DMS114 treated with DMSO at 0.1 percent for 48 hours (cell line): ENCODE results near the gene NINL.
A peak's percentile ranks its signal among the peaks of the same experiment; 100 is the strongest.
"Not testable (repeated sequence)": the region's sequence is repeated elsewhere in the genome, so short reads cannot be mapped to it uniquely, and the experiment has no call there.

Experiments
- DNase-seq: peaks from one replicate; lab custom pipeline; 2025; ENCODE audit not compliant: unreplicated experiment; lab: John Stamatoyannopoulos, UW

The NINL gene

DNA sequence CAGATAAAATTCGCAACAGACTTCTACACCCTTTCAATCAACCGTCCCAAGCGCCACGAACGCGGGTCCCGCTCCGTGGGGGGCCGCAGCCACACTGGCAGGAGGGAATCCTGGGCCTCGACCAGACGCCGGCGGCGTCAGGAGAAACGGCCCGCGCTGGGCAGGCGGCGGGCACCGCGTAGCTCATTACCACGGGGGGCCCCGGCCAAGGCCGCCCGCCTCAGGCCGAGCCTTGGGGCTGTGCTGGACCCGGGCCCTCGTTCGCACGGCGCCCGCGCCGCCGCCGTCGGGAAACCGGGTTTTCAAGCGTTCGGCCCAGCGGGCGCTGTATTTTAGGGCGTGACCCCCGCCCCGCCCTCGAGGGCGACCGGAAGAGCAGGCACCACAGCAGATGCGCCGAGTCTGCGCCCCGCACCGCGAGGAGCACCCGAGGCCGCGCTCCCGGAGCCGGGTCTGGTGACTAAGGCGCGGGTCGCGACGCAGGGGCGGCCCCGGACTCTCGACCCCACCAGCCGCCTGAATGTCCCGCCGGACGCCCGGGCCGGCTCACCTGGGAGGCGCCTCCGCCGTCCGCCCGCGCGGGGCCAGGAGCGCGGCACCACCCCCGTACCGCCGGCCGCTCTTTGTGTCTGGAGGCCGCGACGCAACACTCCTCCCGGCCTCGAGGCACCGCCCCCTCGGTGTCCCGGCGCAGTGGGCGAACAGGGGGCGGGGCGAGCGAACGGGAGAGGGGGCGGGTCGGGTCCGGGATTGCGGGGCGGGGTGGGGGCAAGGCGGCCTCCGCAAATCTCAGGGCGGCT lies at the start of gene NINL:
NINL (minus strand) TSS at position 627 of the 800 bp plus-strand sequence. CDS start 58,944 bp downstream, outside the sequence.
- DNase-seq = peak; percentile 26

DNA sequence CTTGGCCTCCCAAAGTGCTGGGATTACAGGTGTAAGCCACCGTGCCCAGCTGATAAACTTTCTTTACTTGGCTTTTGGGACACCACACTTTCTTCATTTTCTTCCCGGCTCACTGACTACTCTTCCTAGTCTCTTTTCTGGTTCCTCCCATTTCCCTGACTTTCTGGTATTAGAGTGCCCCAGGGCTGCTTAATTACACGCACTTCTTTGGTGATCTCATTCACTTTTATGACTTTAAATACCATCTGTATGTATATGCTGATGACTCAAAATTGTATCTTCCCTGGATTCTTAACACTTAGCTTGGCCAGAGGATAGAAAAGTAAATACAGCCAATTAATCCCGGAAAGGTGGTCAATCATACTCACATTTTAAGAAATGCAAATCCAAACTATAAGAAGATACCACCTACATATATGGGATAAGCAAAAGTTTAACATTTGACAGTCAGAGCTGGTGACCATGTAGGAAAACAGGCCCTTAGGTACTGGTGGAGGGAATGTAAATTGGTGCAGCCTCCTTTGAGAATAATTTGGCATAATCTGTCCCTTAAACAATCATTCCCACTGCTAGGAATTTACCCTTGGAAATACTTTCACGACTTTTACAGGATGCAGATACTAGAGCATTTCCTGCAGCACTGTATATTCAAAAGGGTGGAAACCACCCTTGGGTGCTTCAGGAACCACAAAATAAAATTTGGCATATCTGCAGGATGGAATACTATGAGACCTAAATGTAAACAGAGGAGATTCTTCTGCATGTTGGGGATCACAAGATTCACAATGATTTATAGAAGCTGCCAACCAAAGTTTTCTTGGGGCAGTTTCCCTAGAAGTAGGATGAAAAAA lies 47.8 kb upstream of the NINL start:
- DNase-seq = no peak

DNA sequence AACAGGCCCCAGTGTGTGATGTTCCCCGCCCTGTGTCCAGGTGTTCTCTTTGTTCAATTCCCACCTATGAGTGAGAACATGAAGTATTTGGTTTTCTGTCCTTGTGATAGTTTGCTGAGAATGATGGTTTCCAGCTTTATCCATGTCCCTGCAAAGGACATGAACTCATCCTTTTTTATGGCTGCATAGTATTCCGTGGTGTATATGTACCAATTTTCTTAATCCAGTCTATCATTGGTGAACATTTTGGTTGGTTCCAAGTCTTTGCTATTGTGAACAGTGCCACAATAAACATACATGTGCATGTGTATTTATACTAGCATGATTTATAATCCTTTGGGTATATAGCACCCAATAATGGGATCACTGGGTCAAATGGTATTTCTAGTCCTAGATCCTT lies 45.3 kb upstream of the NINL start:
- DNase-seq = not testable (repeated sequence)

DNA sequence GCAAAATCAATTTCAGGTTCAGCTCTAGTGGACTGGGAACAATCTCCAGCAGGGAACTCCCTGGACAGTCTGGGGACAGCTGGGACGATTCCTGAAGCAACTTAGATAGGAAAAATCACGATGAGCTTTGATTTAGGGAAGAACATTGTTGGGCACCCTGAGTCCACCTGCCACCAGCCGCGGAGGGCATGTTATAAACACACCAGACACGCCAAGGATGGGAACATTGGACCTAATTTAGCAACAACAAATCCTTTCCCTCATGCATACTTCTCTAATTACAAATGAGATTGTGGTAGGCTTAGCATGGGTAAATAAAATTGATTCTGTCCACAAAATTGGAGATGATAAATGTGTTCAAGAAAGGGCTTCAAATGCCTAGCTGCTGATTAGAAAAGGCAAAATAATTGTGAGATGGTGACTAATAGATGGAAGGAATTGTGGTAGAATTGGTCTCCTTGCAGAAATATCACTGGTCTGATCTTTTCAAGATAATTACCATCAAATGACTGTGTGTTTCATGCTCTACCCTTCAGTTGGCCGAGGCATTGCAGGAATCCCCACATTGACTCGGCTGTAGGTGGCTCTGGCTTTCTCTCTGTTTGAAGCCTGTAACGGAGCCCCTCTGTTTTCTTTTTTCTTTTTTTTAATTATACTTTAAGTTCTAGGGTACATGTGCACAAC lies 44.6 kb upstream of the NINL start:
- no peak for DNase-seq

DNA sequence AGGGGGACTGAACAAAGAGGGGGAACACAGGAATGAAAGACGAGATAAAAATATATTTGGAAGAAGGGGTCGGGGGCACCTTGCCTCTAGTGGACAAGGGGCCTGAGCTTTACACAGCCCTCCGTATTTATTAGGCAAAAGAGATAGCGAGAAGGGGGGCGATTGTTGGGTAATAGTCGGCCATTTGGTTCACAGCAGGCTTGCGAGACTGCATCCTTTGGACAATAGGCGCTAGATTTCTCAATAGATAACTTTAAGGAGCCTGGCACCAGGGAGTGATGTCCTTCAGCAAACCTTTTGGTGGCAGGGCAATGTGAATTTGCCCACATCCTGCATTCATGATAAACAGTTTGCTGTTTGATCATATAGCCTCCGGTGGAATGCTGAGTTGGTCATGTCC lies 41.4 kb upstream of the NINL start:
- DNase-seq = no peak

DNA sequence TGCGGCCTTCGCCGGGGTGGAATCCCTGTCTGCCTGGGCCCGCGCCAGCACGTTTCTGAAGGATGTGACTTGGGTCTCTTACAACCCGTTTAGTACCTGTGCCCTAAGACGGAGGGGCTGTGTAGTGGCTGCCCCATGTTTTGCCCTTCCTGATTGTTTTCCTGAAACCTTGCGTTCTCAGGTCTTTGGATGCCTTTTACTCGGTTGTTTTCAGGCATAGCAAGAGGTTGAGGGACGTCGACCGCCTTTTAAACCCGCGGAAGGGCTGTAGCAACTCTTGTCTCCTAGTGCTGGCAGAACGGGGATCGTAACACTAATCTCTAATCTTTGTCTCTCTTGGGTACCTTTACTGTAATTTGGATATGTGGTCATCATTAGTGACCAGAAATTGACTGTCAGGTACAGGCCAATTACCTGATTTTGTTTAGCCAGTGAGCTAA lies 39.2 kb upstream of the NINL start:
- DNase-seq = no peak

DNA sequence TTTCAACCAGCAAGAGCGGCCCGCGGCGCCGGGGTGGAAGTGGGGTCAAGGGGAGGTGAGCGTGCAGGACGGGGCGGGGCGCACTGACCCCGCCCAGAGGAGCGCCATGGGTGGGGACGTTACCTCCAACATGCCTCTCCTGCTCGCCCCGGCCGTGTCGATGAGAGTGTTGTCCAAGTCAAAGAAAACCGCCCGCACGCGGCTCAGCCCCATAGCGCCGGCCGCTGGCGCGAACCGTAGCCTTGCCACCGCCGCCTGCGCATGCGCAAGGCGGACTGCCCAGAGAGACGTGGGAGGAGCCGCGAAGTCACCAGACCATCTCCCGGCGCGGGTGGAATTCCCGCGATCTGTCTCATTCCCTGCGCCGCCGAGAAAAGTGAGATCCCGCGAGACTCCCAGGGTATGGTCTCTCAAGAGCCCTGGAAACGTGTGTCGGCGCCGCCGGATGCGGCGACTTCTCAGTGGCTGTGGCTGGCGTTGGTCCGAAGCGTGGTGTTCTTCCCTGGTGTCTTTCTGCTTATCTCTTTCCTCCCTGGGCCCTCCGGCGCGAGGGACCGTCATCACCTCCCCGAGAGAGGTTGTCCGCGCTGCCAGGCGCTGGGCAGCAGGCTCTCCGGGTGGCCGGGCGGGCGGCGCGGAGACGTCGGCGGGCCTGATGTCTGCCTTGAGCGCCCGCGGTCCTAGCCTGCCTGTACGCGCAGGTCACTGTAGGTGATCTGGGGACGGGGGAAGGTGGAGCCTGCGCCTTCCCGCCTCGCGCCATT lies 38.6 kb upstream of the NINL start, which contains the start of gene NANP:
NANP (minus strand) TSS at position 279 of the 764 bp plus-strand sequence; CDS start at position 213, 66 bp downstream.
- peak; percentile 91 for DNase-seq

DNA sequence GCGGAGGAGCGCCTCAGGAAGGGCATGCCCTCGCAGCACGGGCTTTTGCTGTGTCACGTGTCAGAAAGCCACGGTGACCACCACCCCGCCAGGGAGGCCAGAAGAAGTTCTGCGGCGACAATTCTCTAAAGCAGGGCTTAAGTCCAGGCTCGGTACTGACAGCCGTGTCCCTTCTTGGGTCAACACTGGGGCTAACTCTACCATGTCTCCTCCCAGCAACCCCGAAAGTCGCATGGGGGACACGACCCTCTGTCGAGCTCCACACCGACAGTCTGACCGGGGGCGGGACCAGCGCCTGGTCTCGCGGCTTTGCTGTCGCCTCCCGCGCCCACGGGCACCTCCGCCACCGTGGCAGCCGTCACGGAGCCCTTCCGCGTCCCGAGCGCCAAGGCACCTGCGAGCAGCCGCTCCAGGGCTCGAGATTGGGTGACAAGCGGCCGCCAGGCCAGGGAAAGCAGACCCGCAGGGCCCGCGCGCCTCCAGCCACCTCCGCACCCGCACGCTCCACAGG lies 37.9 kb upstream of the NINL start:
- peak; percentile 14 for DNase-seq

DNA sequence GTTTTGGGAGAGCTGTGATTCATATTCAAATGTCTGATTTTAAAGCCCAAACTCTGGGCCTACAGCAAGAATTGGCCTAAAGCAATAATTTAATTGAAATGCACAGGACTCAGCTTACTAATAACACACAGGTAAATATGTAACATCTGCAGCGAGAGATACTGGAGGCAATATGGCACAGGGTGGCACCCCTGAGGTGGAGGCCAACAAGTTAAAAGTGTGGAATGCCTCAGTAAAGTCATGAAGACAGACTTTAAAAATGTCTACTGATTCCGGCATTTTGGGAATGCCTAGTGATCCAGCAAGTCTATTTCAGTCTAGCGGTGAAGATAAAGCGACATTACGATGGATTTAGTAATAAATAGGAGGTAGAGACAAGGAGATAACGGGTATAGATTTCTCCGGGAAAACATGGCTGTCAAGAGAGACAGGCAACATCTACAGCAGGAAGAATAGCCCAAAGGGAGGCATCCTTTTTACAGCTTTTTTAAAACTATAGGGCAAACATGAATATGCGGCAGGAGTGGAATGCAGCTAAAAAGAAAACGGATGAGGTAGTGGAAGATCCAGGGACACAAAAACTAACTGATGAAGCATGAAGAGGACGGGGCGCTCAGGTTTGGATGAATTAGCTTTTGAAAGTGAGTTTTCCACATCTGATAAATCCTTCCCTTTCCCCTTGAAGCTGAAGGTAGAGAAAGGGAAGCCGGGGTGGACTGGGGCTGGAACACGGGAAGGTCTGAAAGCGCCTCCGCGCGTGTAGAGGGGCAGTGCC lies 37.3 kb upstream of the NINL start:
- no peak for DNase-seq

DNA sequence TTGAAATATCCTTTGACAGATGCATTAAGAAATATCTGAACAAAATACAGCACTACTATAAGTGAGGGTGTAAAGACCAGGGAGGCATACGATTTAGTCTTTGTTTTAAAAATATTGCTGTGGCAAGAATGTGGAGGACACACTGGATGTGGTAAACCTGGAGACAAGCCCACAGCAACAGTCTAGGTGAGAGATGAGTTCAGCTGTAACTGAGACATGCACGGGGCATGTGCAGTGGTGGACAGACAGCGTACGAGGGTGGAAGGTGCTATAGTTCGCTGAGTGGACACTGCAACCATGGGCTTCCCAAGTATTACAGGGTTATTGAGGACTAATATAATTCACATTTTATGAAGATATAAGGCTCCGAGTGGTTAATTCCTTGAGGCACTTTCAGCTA lies 36.7 kb upstream of the NINL start:
- DNase-seq = no peak

DNA sequence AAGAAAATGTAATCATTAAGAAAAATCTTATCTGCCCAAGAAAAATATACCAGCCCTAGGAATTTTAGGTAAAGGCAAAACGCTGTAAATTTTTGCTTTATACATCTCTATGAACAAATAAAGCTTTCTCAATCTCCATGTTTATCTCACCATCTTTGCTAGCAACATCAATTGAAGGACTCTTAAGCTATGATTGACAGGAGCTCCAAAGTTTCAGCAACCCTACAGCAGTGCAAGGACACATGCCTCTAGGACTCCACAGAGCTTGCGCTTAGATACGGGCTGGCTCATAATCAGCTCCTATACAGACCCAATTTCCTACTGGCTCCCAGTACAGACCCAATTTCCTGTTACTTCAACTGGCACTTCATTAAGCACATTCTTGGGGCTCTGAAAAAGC lies 34.2 kb upstream of the NINL start:
- DNase-seq = no peak

DNA sequence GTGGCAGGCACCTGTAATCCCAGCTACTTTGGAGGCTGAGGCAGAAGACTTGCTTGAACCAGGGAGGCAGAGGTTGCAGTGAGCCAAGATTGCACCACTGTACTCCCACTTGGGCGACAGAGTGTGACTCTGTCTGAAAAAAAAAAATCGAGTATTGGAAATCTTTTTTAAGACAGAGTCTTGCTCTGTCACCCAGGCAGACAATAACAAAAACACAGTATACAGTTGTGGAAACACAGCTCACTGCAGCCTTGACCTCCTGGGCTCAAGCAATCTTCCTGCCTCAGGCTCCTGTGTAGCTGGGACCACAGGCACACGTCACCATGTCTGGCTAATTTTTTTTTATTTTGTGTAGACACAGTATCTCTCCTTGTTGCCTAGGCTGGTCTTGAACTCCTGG lies 23.4 kb upstream of the NINL start:
- no peak for DNase-seq

DNA sequence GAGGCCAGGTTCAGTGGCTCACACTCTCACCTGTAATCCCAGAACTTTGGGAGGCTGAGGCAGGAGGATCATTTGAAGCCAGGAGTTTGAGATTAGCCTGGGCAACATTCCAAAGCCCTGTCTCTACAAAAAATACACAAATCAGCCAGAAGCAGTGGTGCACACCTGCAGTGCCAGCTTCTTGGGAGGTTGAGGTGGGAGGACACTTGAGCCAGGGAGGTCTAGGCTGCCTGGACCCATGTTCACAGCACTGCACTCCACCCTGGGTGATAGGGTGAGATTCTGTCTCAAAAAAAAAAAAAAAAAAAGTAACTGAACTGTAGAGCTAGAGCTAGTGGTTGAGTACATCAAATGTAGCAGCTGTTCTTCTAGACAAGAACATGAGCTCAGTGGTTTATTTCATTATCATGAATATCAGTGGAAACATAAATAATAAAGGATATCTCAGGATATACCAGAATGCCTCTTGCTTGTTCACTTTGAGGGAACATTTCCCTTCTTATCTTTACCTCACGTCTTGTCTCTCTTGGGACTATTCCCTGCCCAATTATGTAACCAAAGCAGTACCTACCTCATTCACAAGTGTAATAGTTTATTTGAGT lies 20.9 kb upstream of the NINL start:
- DNase-seq = no peak

DNA sequence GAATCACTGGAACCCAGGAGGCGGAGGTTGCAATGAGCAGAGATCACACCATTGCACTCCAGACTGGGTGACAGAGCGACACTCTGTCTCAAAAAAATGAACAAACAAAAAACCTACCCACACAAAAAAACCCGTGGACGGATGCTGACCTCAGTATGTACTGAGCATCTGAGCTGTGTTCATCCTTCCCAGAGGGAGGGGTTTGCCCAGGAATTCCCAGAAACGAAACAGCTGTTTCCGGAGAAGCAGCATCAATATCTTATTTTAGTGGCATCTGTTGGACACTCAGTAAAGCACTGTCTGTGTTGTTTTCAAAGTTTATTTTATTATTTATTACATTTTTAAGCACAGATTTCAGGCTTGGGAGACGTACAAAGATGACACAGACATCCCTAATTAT lies 19.8 kb upstream of the NINL start:
- DNase-seq = no peak

DNA sequence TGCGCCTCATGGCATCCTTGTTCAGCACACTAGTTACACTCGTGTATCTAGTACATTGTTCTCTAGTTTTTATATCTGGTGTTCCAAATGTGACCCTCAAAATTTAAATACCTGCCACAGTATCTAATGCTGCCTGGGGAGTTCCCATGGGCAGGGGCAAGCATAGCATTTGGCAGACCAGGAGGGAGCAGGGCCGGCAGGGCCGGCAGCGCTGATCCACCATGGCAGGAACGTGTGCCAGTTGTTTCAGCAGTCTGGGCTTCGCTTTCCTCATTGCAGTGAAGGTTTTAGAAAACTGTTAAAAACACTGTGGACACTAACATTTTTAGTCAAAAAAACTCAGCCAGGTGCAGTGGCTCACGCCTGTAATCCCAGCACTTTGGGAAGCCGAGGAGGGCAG lies 19.3 kb upstream of the NINL start:
- no peak for DNase-seq

DNA sequence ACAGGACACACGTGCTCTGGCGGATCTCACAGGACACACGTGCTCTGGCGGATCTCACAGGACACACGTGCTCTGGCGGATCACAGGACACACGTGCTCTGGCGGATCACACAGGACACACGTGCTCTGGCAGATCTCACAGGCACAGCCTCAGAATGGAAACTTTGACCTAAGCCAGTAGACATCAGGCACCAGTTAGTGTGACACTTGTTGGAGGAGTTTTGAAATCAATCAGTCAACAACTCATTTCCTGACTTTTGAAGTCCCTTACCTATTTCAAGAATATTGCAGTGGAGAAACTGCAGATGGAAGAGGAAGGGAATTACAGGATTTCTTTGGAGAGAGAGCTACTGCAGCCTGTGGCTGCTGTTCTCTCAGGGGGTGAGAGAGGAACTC lies 17.6 kb upstream of the NINL start:
- DNase-seq = not testable (repeated sequence)

DNA sequence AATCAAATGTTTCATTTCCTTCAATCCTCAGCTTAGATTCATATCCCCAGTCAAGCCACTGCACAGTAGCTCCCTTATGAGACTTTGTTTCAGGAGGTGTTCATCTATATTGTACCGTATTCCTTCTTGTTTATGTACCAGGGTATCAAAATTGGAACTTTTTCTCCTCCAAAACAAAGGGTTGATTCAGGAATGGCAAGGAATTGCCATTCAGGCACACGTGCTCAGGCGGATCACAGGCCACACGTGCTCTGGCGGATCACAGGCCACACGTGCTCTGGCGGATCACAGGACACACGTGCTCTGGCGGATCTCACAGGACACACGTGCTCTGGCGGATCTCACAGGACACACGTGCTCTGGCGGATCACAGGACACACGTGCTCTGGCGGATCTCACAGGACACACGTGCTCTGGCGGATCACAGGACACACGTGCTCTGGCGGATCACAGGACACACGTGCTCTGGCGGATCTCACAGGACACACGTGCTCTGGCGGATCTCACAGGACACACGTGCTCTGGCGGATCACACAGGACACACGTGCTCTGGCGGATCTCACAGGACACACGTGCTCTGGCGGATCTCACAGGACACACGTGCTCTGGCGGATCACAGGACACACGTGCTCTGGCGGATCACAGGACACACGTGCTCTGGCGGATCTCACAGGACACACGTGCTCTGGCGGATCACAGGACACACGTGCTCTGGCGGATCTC lies 17.0 kb upstream of the NINL start:
- DNase-seq = not testable (repeated sequence)

DNA sequence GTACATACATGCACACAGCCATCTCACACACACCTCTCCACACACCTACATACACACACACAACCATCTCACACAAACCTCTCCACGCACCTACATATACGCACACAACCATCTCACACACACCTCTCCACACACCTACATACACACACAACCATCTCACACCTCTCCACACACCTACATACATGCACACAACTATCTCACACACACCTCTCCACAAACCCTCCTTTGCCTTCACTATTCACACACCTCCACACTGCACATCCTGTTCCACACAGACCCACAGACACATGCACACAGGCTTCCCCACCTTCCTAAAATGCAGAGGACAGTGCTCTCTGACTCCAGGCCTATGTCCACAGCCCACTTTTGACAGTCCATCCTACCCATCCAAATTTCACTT lies 16.3 kb upstream of the NINL start:
- no peak for DNase-seq

DNA sequence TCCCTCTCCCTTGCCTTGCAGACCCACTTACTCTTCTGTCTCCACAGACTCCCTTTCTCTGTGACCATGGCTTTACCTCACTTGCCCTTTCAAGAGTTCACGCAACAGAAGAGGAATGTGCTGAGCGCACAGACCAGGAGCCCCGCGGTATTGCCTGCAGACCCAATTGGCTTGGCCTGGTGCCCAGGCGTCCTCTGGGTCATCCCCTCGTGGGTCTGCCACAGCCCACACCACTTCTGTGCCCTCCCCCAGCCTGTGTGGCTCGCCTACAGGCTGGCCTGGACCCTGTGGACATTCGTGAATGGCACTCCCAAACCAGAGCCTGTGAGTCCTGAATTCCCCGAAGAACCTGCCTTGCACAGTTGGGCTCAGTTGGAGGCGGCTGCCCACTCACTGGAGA lies 15.3 kb upstream of the NINL start:
- no peak for DNase-seq
